Activated T-cell treated with anti-CD3 and anti-CD28 coated beads for 1 hour (primary cell): ENCODE data around the gene CEP170.

Source experiments
- DNase-seq: peaks from one replicate; pipeline ENCODE4 v3.0.0-alpha.2; 2020; ENCODE audit warnings: low read depth

Gene CEP170

GRCh38 chr1:243254927-243255790, at the start of gene CEP170:
Gene CEP170, minus strand, starts transcription at chr1:243255281. Its CDS starts 30,001 bp downstream, at chr1:243225280.
- DNase-seq, result peak; percentile 77

- DNase-seq, result no peak
Observed at GRCh38 chr1:243301059-243301458, 46.0 kb upstream of the CEP170 start.

GRCh38 chr1:243299069-243299468, 44.0 kb upstream of the CEP170 start:
- no peak for DNase-seq

GRCh38 chr1:243294723-243295121, 39.6 kb upstream of the CEP170 start:
- DNase-seq, result no peak

- DNase-seq, result no peak
Observed at GRCh38 chr1:243293941-243294722, 39.1 kb upstream of the CEP170 start.

- DNase-seq, result no peak
Observed at GRCh38 chr1:243292117-243292516, 37.0 kb upstream of the CEP170 start.

GRCh38 chr1:243291292-243291691, 36.2 kb upstream of the CEP170 start:
- DNase-seq, result no peak

- no peak for DNase-seq
Observed at GRCh38 chr1:243288062-243288461, 33.0 kb upstream of the CEP170 start.

- DNase-seq, result no peak
Observed at GRCh38 chr1:243287652-243288051, 32.6 kb upstream of the CEP170 start.

- no peak for DNase-seq
Observed at GRCh38 chr1:243287123-243287460, 32.0 kb upstream of the CEP170 start.

- no peak for DNase-seq
Observed at GRCh38 chr1:243286409-243287122, 31.5 kb upstream of the CEP170 start.

GRCh38 chr1:243281672-243282071, 26.6 kb upstream of the CEP170 start:
- no peak for DNase-seq

- no peak for DNase-seq
Observed at GRCh38 chr1:243280571-243281129, 25.6 kb upstream of the CEP170 start.

GRCh38 chr1:243275316-243275715, 20.2 kb upstream of the CEP170 start:
- DNase-seq, result no peak

- no peak for DNase-seq
Observed at GRCh38 chr1:243273945-243274344, 18.9 kb upstream of the CEP170 start.

GRCh38 chr1:243273506-243273905, 18.4 kb upstream of the CEP170 start:
- DNase-seq, result no peak

GRCh38 chr1:243272401-243272800, 17.3 kb upstream of the CEP170 start:
- no peak for DNase-seq

- DNase-seq, result no peak
Observed at GRCh38 chr1:243271996-243272395, 16.9 kb upstream of the CEP170 start.

GRCh38 chr1:243270097-243270864, 15.2 kb upstream of the CEP170 start:
- DNase-seq, result no peak

GRCh38 chr1:243269461-243269801, 14.3 kb upstream of the CEP170 start:
- no peak for DNase-seq

GRCh38 chr1:243268751-243269460, 13.8 kb upstream of the CEP170 start:
- DNase-seq, result no peak
